HG03108 (cell line): ENCODE measurements around the gene DVL2.
"Not testable (repeated sequence)": the region's sequence is repeated elsewhere in the genome, so short reads cannot be mapped to it uniquely, and the experiment has no call there.

ENCODE experiments used
- ATAC-seq: cut with Tn5 transposase; IDR thresholded peaks from one replicate; pipeline ENCODE4 v1.9.1; 2021; ENCODE audit warnings: moderate library complexity; ENCODE audit not compliant: unreplicated experiment

Gene DVL2

GRCh38 chr17:7204336-7204735 is 30.0 kb downstream of the DVL2 start:
- no peak for ATAC-seq

GRCh38 chr17:7203391-7203790 is 30.9 kb downstream of the DVL2 start:
- ATAC-seq, result no peak

- no peak for ATAC-seq
These were observed 37.5 kb downstream of the DVL2 start for GRCh38 chr17:7196651-7197401.

- no peak for ATAC-seq
These were observed 38.3 kb downstream of the DVL2 start for GRCh38 chr17:7195971-7196370.

- no peak for ATAC-seq
These were observed 41.9 kb downstream of the DVL2 start for GRCh38 chr17:7192271-7192937.

- no peak for ATAC-seq
These were observed 42.6 kb downstream of the DVL2 start for GRCh38 chr17:7191571-7192270.

GRCh38 chr17:7191069-7191468 is 43.2 kb downstream of the DVL2 start:
- no peak for ATAC-seq

GRCh38 chr17:7190276-7190917 is 43.9 kb downstream of the DVL2 start:
- ATAC-seq, result no peak

GRCh38 chr17:7186241-7186640 is 48.1 kb downstream of the DVL2 start:
- ATAC-seq, result no peak

- no peak for ATAC-seq
These were observed 49.7 kb downstream of the DVL2 start for GRCh38 chr17:7184647-7185046.

GRCh38 chr17:7184091-7184488 is 50.2 kb downstream of the DVL2 start:
- no peak for ATAC-seq

- ATAC-seq, result no peak
These were observed 50.8 kb downstream of the DVL2 start for GRCh38 chr17:7183433-7184090.

GRCh38 chr17:7182101-7182500 is 52.2 kb downstream of the DVL2 start:
- ATAC-seq, result not testable (repeated sequence)

GRCh38 chr17:7179317-7180254 is 54.7 kb downstream of the DVL2 start, which contains the start of gene ASGR1:
ASGR1 (minus strand) TSS chr17:7179370; CDS start chr17:7178563, 807 bp downstream.
- no peak for ATAC-seq

GRCh38 chr17:7178973-7179316 is 55.4 kb downstream of the DVL2 start:
- no peak for ATAC-seq

GRCh38 chr17:7177954-7178477 is 56.3 kb downstream of the DVL2 start:
- no peak for ATAC-seq

GRCh38 chr17:7177191-7177953 is 56.9 kb downstream of the DVL2 start:
- ATAC-seq, result no peak

GRCh38 chr17:7176841-7177190 is 57.5 kb downstream of the DVL2 start:
- no peak for ATAC-seq
